Osteoblast (primary cell): ENCODE results near the gene RAB4A. TPM values are rescaled to one million over a fixed set of nuclear protein-coding genes. Genes with fewer than 3 reads are reported as not detected.

ENCODE experiments used
- DNase-seq: peaks from one replicate; pipeline ENCODE4 v3.0.0; 2011; ENCODE audit warnings: low spot score, mixed read lengths; ENCODE audit not compliant: insufficient read length; ENCODE audit errors: missing footprints
- H2AFZ ChIP-seq: 2 replicates; pipeline ENCODE4 v1.6.0; 2011; ENCODE audit warnings: mild to moderate bottlenecking, low read length
- H3K27ac ChIP-seq: 2 replicates; pipeline ENCODE4 v1.5.1; 2011; ENCODE audit warnings: mild to moderate bottlenecking, low read depth, low read length, moderate library complexity
- H3K27me3 ChIP-seq: 2 replicates; pipeline ENCODE4 v1.6.0; 2012; ENCODE audit warnings: mild to moderate bottlenecking, control low read depth, inconsistent platforms, low read length, moderate library complexity; ENCODE audit not compliant: insufficient read depth
- H3K36me3 ChIP-seq: 2 replicates; pipeline ENCODE4 v1.5.1; 2011; ENCODE audit warnings: mild to moderate bottlenecking, low read length, control low read depth, moderate library complexity; ENCODE audit not compliant: insufficient read depth
- H3K4me1 ChIP-seq: 2 replicates; pipeline ENCODE4 v1.5.1; 2011; ENCODE audit warnings: mild to moderate bottlenecking, low read length, control low read depth, moderate library complexity; ENCODE audit not compliant: insufficient read depth
- H3K4me2 ChIP-seq: 2 replicates; pipeline ENCODE4 v1.6.0; 2011; ENCODE audit warnings: mild to moderate bottlenecking, low read length; ENCODE audit not compliant: insufficient read depth
- H3K4me3 ChIP-seq: fragments of 200-600 bp; sonication (generic); 3 replicates; pipeline ENCODE4 v1.5.1; 2012; ENCODE audit warnings: mild to moderate bottlenecking, low read length, inconsistent platforms; ENCODE audit not compliant: insufficient read depth
- H3K79me2 ChIP-seq: 2 replicates; pipeline ENCODE4 v1.6.0; 2012; ENCODE audit warnings: mild to moderate bottlenecking, low read length, control low read depth, inconsistent platforms; ENCODE audit not compliant: insufficient read depth
- H3K9me3 ChIP-seq: 2 replicates; pipeline ENCODE4 v1.5.1; 2011; ENCODE audit warnings: low read depth, low read length, control low read depth
- H4K20me1 ChIP-seq: 2 replicates; pipeline ENCODE4 v1.6.0; 2012; ENCODE audit warnings: mild to moderate bottlenecking, low read length, control low read depth; ENCODE audit not compliant: insufficient read depth
- CTCF ChIP-seq: IDR thresholded peaks from 2 replicates; pipeline ENCODE4 v1.5.1; 2011; ENCODE audit warnings: mild to moderate bottlenecking, low read depth, low read length, moderate library complexity; ENCODE audit errors: extremely low read depth
- total RNA-seq: library from RNA; depleted of rRNA; stranded (reverse); fragments of >200 nt; gene quantifications from 2 replicates; pipeline ENCODE4 v1.2.3, GENCODE V29; 2012

Gene RAB4A
- total RNA-seq, 1 donor: 19.9 TPM

- no peak overlapping the region for H3K27ac ChIP-seq
- H4K20me1 ChIP-seq: no peaks in the 10 kb centered on the region
- H3K79me2 ChIP-seq: no peaks in the 10 kb centered on the region
- peaks cover 2% of the 10 kb centered on the region for H3K4me1 ChIP-seq
- no peak for DNase-seq
- TF ChIP-seq CTCF: no peak
- H3K36me3 ChIP-seq: no peaks in the 10 kb centered on the region
- no peak overlapping the region for H3K4me2 ChIP-seq
- H3K9me3 ChIP-seq: no peaks in the 10 kb centered on the region
- H2AFZ ChIP-seq: peak overlapping the region; percentile 59
- H3K27me3 ChIP-seq: peaks cover 3% of the 10 kb centered on the region
- no peak overlapping the region for H3K4me3 ChIP-seq
These were observed 32.7 kb upstream of the RAB4A start for GRCh38 chr1:229238231-229238630.

GRCh38 chr1:229238674-229239415 lies 32.1 kb upstream of the RAB4A start:
- no peaks in the 10 kb centered on the region for H3K79me2 ChIP-seq
- peaks cover 2% of the 10 kb centered on the region for H3K4me1 ChIP-seq
- H3K36me3 ChIP-seq: no peaks in the 10 kb centered on the region
- no peak overlapping the region for H3K4me2 ChIP-seq
- no peak overlapping the region for H3K27ac ChIP-seq
- TF ChIP-seq CTCF: no peak
- peak overlapping the region; percentile 22 for H2AFZ ChIP-seq
- H3K27me3 ChIP-seq: peaks cover 3% of the 10 kb centered on the region
- DNase-seq: no peak
- H3K4me3 ChIP-seq: no peak overlapping the region
- H4K20me1 ChIP-seq: no peaks in the 10 kb centered on the region
- H3K9me3 ChIP-seq: no peaks in the 10 kb centered on the region

GRCh38 chr1:229240532-229240931 lies 30.4 kb upstream of the RAB4A start:
- Histone ChIP-seq H3K36me3 (no peaks in the 10 kb centered on the region), H4K20me1 (no peaks in the 10 kb centered on the region), H3K4me3 (no peak overlapping the region), H3K4me1 (peaks cover 2% of the 10 kb centered on the region), H3K27me3 (no peaks in the 10 kb centered on the region), H3K9me3 (no peaks in the 10 kb centered on the region), H3K27ac (no peak overlapping the region), H3K79me2 (no peaks in the 10 kb centered on the region), H3K4me2 (no peak overlapping the region), H2AFZ (no peak overlapping the region)
- no peak for DNase-seq
- TF ChIP-seq CTCF: no peak

- Histone ChIP-seq H3K27me3 (no peaks in the 10 kb centered on the region), H3K79me2 (no peaks in the 10 kb centered on the region), H3K9me3 (no peaks in the 10 kb centered on the region), H3K4me2 (no peak overlapping the region), H4K20me1 (no peaks in the 10 kb centered on the region), H3K4me3 (no peak overlapping the region), H3K4me1 (peaks cover 2% of the 10 kb centered on the region), H3K27ac (no peak overlapping the region), H3K36me3 (no peaks in the 10 kb centered on the region), H2AFZ (no peak overlapping the region)
- no peak for DNase-seq
- TF ChIP-seq CTCF: no peak
These were observed 29.5 kb upstream of the RAB4A start for GRCh38 chr1:229241390-229241789.
